IMR-90 (cell line): ENCODE data around the gene SCARF2. TPM values are rescaled to one million over a fixed set of nuclear protein-coding genes. Genes with fewer than 3 reads are reported as not detected.

Source experiments
- ATAC-seq: fragments of 200-7000 bp; cut with Tn5 transposase; 2 replicates; pipeline ENCODE4 v1.9.1; 2020; ENCODE audit warnings: low read depth, mild to moderate bottlenecking, moderate library complexity
- BruUV-seq: library from RNA; stranded (reverse); fragments of 400-500 nt; replicated peaks from 2 replicates; lab custom pipeline; 2021; lab: Mats Ljungman, UMichigan
- CTCF ChIA-PET: fragments of 300-600 bp; formaldehyde crosslinking; extraction: SDS; loops from one replicate; lab custom pipeline; 2021; ENCODE audit warnings: antibody characterized with exemption; lab: Yijun Ruan, JAX
- POLR2A ChIA-PET: fragments of 300-600 bp; sonication (Branson Sonifier 250); formaldehyde crosslinking; loops from one replicate; lab custom pipeline; 2022; ENCODE audit warnings: antibody characterized with exemption; ENCODE audit not compliant: unreplicated experiment; lab: Charles Lee
- DNase-seq: peaks from one replicate; pipeline ENCODE4 v3.0.0; 2013
- H2AFZ ChIP-seq: replicated peaks from 2 replicates; pipeline ENCODE3; 2013; ENCODE audit warnings: low read length, mild to moderate bottlenecking; ENCODE audit not compliant: poor library complexity
- H2AK5ac ChIP-seq: 2 replicates; pipeline ENCODE4 v1.6.1; 2013; ENCODE audit warnings: low read depth, low read length, inconsistent platforms
- H2AK9ac ChIP-seq: replicated peaks from 2 replicates; pipeline ENCODE3; 2013; ENCODE audit warnings: mild to moderate bottlenecking, low read depth, low read length, moderate library complexity; ENCODE audit not compliant: poor library complexity
- H2BK120ac ChIP-seq: 2 replicates; pipeline ENCODE4 v1.6.1; 2013; ENCODE audit warnings: low read depth, low read length, inconsistent platforms
- H2BK15ac ChIP-seq: 3 replicates; pipeline ENCODE4 v1.6.1; 2013; ENCODE audit warnings: low read depth, low read length, inconsistent platforms
- H2BK20ac ChIP-seq: 2 replicates; pipeline ENCODE4 v1.6.1; 2013; ENCODE audit warnings: low read depth, mild to moderate bottlenecking, inconsistent platforms, low read length, moderate library complexity
- H2BK5ac ChIP-seq: 2 replicates; pipeline ENCODE4 v1.6.1; 2013; ENCODE audit warnings: mild to moderate bottlenecking, low read depth, low read length, inconsistent platforms; ENCODE audit not compliant: poor library complexity, severe bottlenecking
- H3K14ac ChIP-seq: replicated peaks from 2 replicates; pipeline ENCODE4 v1.6.1; 2013; ENCODE audit warnings: low read depth, low read length, inconsistent platforms
- H3K18ac ChIP-seq: 2 replicates; pipeline ENCODE4 v1.6.1; 2013; ENCODE audit warnings: low read depth, low read length, control low read depth
- H3K23ac ChIP-seq: 2 replicates; pipeline ENCODE4 v1.6.1; 2013; ENCODE audit warnings: low read depth, low read length, inconsistent platforms
- H3K27ac ChIP-seq: 2 replicates; pipeline ENCODE4 v1.5.1; 2013; ENCODE audit warnings: mild to moderate bottlenecking, control low read depth, low read length; ENCODE audit not compliant: insufficient read depth
- H3K27me3 ChIP-seq: 2 replicates; pipeline ENCODE4 v1.6.1; 2013; ENCODE audit warnings: low read length; ENCODE audit not compliant: control insufficient read depth, insufficient read depth
- H3K36me3 ChIP-seq: 2 replicates; pipeline ENCODE4 v1.6.1; 2013; ENCODE audit warnings: low read length, mixed read lengths; ENCODE audit not compliant: control insufficient read depth, insufficient read depth
- H3K4ac ChIP-seq: 2 replicates; pipeline ENCODE4 v1.6.1; 2013; ENCODE audit warnings: low read depth, low read length, inconsistent platforms
- H3K4me1 ChIP-seq: 2 replicates; pipeline ENCODE4 v1.6.1; 2013; ENCODE audit warnings: low read length, mixed read lengths; ENCODE audit not compliant: control insufficient read depth, insufficient read depth
- H3K4me2 ChIP-seq: 2 replicates; pipeline ENCODE4 v1.6.1; 2013; ENCODE audit warnings: low read depth, mild to moderate bottlenecking, control low read depth, low read length, moderate library complexity
- H3K4me3 ChIP-seq: 2 replicates; pipeline ENCODE4 v1.5.1; 2013; ENCODE audit warnings: low read depth, mild to moderate bottlenecking, control low read depth, low read length, moderate library complexity; ENCODE audit not compliant: insufficient read depth
- H3K56ac ChIP-seq: 2 replicates; pipeline ENCODE4 v1.6.1; 2013; ENCODE audit warnings: low read length, inconsistent platforms; ENCODE audit not compliant: insufficient read depth; ENCODE audit errors: extremely low read depth
- H3K79me1 ChIP-seq, 2 experiments: 2 replicates each; pipeline ENCODE4 v1.6.1; 2013; ENCODE audit warnings: low read length in 2 of 2, inconsistent platforms in 1 of 2, low read depth in 1 of 2
- H3K9ac ChIP-seq: 2 replicates; pipeline ENCODE4 v1.6.1; 2013; ENCODE audit warnings: low read depth, low read length, control low read depth
- H3K9me1 ChIP-seq: 2 replicates; pipeline ENCODE4 v1.6.1; 2013; ENCODE audit warnings: low read length, inconsistent platforms; ENCODE audit not compliant: insufficient read depth
- H3K9me3 ChIP-seq: 2 replicates; pipeline ENCODE4 v1.6.1; 2013; ENCODE audit warnings: low read length; ENCODE audit not compliant: control insufficient read depth, insufficient read depth
- H4K20me1 ChIP-seq: 2 replicates; pipeline ENCODE4 v1.6.1; 2013; ENCODE audit warnings: low read length, inconsistent platforms; ENCODE audit not compliant: insufficient read depth
- H4K5ac ChIP-seq: 2 replicates; pipeline ENCODE4 v1.6.1; 2013; ENCODE audit warnings: mild to moderate bottlenecking, low read depth, low read length, control low read depth
- H4K8ac ChIP-seq, 2 experiments: 2 replicates each; pipeline ENCODE4 v1.6.1; 2013; ENCODE audit warnings: low read depth in 2 of 2, low read length in 2 of 2, control low read depth in 1 of 2, inconsistent platforms in 1 of 2
- H4K91ac ChIP-seq: 2 replicates; pipeline ENCODE4 v1.6.1; 2013; ENCODE audit warnings: low read depth, low read length, inconsistent platforms; ENCODE audit not compliant: insufficient read depth
- BHLHE40 ChIP-seq: fragments of 150-350 bp; IDR thresholded peaks from 2 replicates; pipeline ENCODE4 v1.6.1; 2016; ENCODE audit warnings: mild to moderate bottlenecking, low read depth, low read length
- CEBPB ChIP-seq: IDR thresholded peaks from 2 replicates; pipeline ENCODE4 v1.6.1; 2012; ENCODE audit warnings: low read depth, low read length, improper control_type of control experiment
- CHD1 ChIP-seq: IDR thresholded peaks from 2 replicates; pipeline ENCODE4 v1.6.1; 2012; ENCODE audit warnings: low read depth, low read length, improper control_type of control experiment
- FOS ChIP-seq: fragments of 150-350 bp; IDR thresholded peaks from 2 replicates; pipeline ENCODE4 v1.6.1; 2016; ENCODE audit warnings: low read depth, low read length
- MAFK ChIP-seq: IDR thresholded peaks from 2 replicates; pipeline ENCODE4 v1.6.1; 2012; ENCODE audit warnings: low read depth, low read length, improper control_type of control experiment
- MAZ ChIP-seq: IDR thresholded peaks from 2 replicates; pipeline ENCODE4 v1.6.1; 2012; ENCODE audit warnings: low read depth, mild to moderate bottlenecking, low read length, improper control_type of control experiment, moderate library complexity, borderline replicate concordance
- MXI1 ChIP-seq: IDR thresholded peaks from 2 replicates; pipeline ENCODE4 v1.6.1; 2012; ENCODE audit warnings: low read depth, mild to moderate bottlenecking, low read length, moderate library complexity, borderline replicate concordance
- NFE2L2 ChIP-seq: fragments of 150-350 bp; IDR thresholded peaks from 2 replicates; pipeline ENCODE4 v1.6.1; 2016; ENCODE audit warnings: low read depth, mild to moderate bottlenecking, low read length
- POLR2A ChIP-seq: IDR thresholded peaks from 2 replicates; pipeline ENCODE4 v1.6.1; 2012; ENCODE audit warnings: mild to moderate bottlenecking, low read depth, low read length
- RAD21 ChIP-seq: IDR thresholded peaks from 2 replicates; pipeline ENCODE4 v1.6.1; 2012; ENCODE audit warnings: low read length, improper control_type of control experiment
- RCOR1 ChIP-seq: IDR thresholded peaks from 2 replicates; pipeline ENCODE4 v1.6.1; 2012; ENCODE audit warnings: mild to moderate bottlenecking, low read length, improper control_type of control experiment; ENCODE audit not compliant: insufficient replicate concordance
- RFX5 ChIP-seq: IDR thresholded peaks from 2 replicates; pipeline ENCODE4 v1.8.0; 2012; ENCODE audit warnings: low read depth, mild to moderate bottlenecking, low read length, moderate library complexity
- SMC3 ChIP-seq: fragments of 150-350 bp; IDR thresholded peaks from 2 replicates; pipeline ENCODE4 v1.6.1; 2016; ENCODE audit warnings: low read depth, mild to moderate bottlenecking, antibody characterized with exemption, low read length, moderate library complexity
- WGBS, 2 experiments: methylation state at CpG; one replicate each; pipeline versions ENCODE4 v1.1.5 to v1.1.7; 2013; ENCODE audit warnings: missing lambda C conversion rate in 2 of 2; ENCODE audit not compliant: insufficient read length in 1 of 2; ENCODE audit errors: extremely low coverage in 2 of 2; 5-methylcytosine and 5-hydroxymethylcytosine counted together
- dilution Hi-C: fragments of 300-500 bp; cut with HindIII; formaldehyde crosslinking; loops from one replicate; pipeline ENCODE4 v1.14.3; 2018; ENCODE audit warnings: low sequenced_read_pairs; ENCODE audit not compliant: unreplicated experiment
- in situ Hi-C: fragments of 300-500 bp; cut with MboI; formaldehyde crosslinking; loops from 3 replicates; pipeline ENCODE4 v1.14.3; 2019; ENCODE audit warnings: low sequenced_read_pairs, inconsistent platforms, mixed read lengths
- intact Hi-C: fragments of 100-400 bp; cut with micrococcal nuclease; formaldehyde crosslinking; loops from 2 replicates; pipeline ENCODE4 v1.10.0; 2022
- polyA plus RNA-seq, 3 experiments: library from polyadenylated mRNA; depleted of rRNA; stranded (reverse); fragments of >200 nt; gene quantifications; 2 replicates each; pipeline ENCODE4 v1.2.3, GENCODE V29; 2012; ENCODE audit warnings: low replicate concordance in 1 of 3
- total RNA-seq: library from RNA; depleted of rRNA; stranded (reverse); fragments of >200 nt; gene quantifications from 2 replicates; pipeline ENCODE4 v1.2.3, GENCODE V29; 2012
- TF ChIP-seq, protein P1 (sequence below): conservative IDR thresholded peaks from 2 replicates; pipeline ENCODE4 v1.5.1; 2012; ENCODE audit warnings: mild to moderate bottlenecking, low read depth, low read length, improper control_type of control experiment
- TF ChIP-seq, protein P2 (sequence below): fragments of 150-350 bp; IDR thresholded peaks from 2 replicates; pipeline ENCODE4 v1.6.1; 2017; ENCODE audit warnings: mild to moderate bottlenecking, antibody characterized with exemption, low read length, low read depth

The SCARF2 gene
- total and polyA plus RNA-seq, 2 of the 4 experiments (the other 2 are of a cell fraction) = 3.4 to 37.0 TPM

DNA sequence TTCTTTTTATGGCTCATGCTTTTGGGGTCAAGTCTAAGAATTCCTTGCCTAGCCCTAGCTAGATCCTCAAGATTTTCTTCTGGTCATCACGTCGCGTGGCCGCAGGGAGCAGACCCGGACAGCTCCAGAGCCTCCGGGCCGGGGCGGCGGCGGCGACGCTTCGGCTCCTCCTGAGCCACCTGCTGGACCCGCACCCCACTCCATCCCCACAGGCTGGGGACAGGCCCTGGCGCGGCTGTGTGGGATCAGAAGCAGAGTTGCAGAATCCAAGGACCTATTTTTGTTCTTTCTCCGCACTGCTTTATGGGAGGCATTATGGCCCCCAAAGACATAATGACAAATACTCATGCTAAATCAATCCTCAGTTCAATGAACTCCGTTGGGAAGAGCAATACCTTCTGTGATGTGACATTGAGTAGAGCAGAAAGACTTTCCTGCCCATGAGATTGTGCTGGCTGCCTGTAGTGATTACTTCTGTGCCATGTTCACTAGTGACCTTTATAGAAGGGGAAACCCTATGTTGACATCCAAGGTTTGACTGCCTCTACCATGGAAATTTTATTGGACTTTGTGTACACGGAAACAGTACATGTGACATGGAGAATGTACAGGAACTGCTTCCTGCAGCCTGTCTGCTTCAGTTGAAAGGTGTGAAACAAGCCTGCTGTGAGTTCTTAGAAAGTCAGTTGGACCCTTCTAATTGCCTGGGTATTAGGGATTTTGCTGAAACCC lies 12.4 kb upstream of the SCARF2 start:
- in situ Hi-C loops (loop anchor here (10.0 kb wide), 2 partner anchors 55 to 295 kb away; partner anchors contain the start of genes CCDC188 and ZNF74), dilution Hi-C loops (no loop called here), intact Hi-C loops (no loop called here)
- Histone ChIP-seq H4K5ac (no peak overlapping the region), H2AK5ac (no peak overlapping the region), H2BK120ac (no peak overlapping the region), H2BK15ac (no peak overlapping the region), H3K4me2 (no peak overlapping the region), H3K56ac (no peak overlapping the region), H3K79me1 (0 out of 4 replicates have a peak, but pooled peaks cover 0 to under 1% of the 10 kb centered on the region in 2 experiments), H3K9me3 (no peaks in the 10 kb centered on the region), H3K23ac (no peak overlapping the region), H3K27me3 (no peaks in the 10 kb centered on the region), H3K4ac (no peak overlapping the region), H3K27ac (no peak overlapping the region), H2BK20ac (no peak overlapping the region), H3K9ac (no peak overlapping the region), H4K20me1 (0 out of 2 replicates have a peak, but pooled peaks cover 4% of the 10 kb centered on the region), H3K18ac (no peak overlapping the region), H3K36me3 (peaks cover 19% of the 10 kb centered on the region), H3K4me1 (no peaks in the 10 kb centered on the region), H4K8ac (no peak overlapping the region), H4K91ac (no peak overlapping the region), H2AFZ (no peak overlapping the region), H3K14ac (no peak overlapping the region), H2BK5ac (no peak overlapping the region), H3K9me1 (no peaks in the 10 kb centered on the region; the same call in 1 of the 2 replicates), H2AK9ac (no peak overlapping the region), H3K4me3 (no peak overlapping the region)
- CTCF ChIA-PET = no interaction called here
- BruUV-seq = no TSS peak
- POLR2A ChIA-PET = no interaction called here
- DNase-seq = no peak
- ATAC-seq = no peak
- 86% methylated on average over 1 of the region's 19 CpGs; no CpG with 5 or more reads in 1 of the 2 experiments for WGBS, 2 experiments
- TF ChIP-seq CHD1 = no peak
- TF ChIP-seq FOS = no peak
- TF ChIP-seq, protein P1, sequence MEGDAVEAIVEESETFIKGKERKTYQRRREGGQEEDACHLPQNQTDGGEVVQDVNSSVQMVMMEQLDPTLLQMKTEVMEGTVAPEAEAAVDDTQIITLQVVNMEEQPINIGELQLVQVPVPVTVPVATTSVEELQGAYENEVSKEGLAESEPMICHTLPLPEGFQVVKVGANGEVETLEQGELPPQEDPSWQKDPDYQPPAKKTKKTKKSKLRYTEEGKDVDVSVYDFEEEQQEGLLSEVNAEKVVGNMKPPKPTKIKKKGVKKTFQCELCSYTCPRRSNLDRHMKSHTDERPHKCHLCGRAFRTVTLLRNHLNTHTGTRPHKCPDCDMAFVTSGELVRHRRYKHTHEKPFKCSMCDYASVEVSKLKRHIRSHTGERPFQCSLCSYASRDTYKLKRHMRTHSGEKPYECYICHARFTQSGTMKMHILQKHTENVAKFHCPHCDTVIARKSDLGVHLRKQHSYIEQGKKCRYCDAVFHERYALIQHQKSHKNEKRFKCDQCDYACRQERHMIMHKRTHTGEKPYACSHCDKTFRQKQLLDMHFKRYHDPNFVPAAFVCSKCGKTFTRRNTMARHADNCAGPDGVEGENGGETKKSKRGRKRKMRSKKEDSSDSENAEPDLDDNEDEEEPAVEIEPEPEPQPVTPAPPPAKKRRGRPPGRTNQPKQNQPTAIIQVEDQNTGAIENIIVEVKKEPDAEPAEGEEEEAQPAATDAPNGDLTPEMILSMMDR = no peak
- TF ChIP-seq NFE2L2 = no peak
- no peak for TF ChIP-seq BHLHE40
- no peak for TF ChIP-seq RFX5
- no peak for TF ChIP-seq POLR2A
- TF ChIP-seq RAD21 = no peak
- TF ChIP-seq RCOR1 = no peak
- TF ChIP-seq, protein P2, sequence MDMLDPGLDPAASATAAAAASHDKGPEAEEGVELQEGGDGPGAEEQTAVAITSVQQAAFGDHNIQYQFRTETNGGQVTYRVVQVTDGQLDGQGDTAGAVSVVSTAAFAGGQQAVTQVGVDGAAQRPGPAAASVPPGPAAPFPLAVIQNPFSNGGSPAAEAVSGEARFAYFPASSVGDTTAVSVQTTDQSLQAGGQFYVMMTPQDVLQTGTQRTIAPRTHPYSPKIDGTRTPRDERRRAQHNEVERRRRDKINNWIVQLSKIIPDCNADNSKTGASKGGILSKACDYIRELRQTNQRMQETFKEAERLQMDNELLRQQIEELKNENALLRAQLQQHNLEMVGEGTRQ = no peak
- TF ChIP-seq CEBPB = no peak
- no peak for TF ChIP-seq SMC3
- TF ChIP-seq MAFK = no peak
- no peak for TF ChIP-seq MAZ
- TF ChIP-seq MXI1 = no peak
